Measurements from ENCODE around the gene PPP1R3D. TPM values are rescaled to one million over a fixed set of nuclear protein-coding genes. Genes with fewer than 3 reads are reported as not detected.

Gene PPP1R3D
- total RNA-seq, 4 donors from 2014 or later: 7.2 to 8.7 (median 8.0) TPM

GRCh38 chr20:59931511-59932312 lies 8.4 kb downstream of the PPP1R3D start:
- WGBS, 2 donors: 81% methylated on average over 9 of the region's 9 CpGs
- H3K27ac ChIP-seq: no peak overlapping the region

GRCh38 chr20:59925899-59926298 lies 14.2 kb downstream of the PPP1R3D start:
- Histone ChIP-seq H3K9me3 (no peaks in the 10 kb centered on the region), H3K27me3 (no peaks in the 10 kb centered on the region), H3K27ac (no peak overlapping the region), H3K4me3 (no peak overlapping the region), H3K36me3 (no peaks in the 10 kb centered on the region), H3K4me1 (no peaks in the 10 kb centered on the region)
- TF ChIP-seq POLR2A (IDR thresholded peaks at IDR 0.05) (no peak), EP300 (IDR thresholded peaks at IDR 0.05) (no peak)
- TF ChIP-seq, protein P1, sequence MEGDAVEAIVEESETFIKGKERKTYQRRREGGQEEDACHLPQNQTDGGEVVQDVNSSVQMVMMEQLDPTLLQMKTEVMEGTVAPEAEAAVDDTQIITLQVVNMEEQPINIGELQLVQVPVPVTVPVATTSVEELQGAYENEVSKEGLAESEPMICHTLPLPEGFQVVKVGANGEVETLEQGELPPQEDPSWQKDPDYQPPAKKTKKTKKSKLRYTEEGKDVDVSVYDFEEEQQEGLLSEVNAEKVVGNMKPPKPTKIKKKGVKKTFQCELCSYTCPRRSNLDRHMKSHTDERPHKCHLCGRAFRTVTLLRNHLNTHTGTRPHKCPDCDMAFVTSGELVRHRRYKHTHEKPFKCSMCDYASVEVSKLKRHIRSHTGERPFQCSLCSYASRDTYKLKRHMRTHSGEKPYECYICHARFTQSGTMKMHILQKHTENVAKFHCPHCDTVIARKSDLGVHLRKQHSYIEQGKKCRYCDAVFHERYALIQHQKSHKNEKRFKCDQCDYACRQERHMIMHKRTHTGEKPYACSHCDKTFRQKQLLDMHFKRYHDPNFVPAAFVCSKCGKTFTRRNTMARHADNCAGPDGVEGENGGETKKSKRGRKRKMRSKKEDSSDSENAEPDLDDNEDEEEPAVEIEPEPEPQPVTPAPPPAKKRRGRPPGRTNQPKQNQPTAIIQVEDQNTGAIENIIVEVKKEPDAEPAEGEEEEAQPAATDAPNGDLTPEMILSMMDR (IDR thresholded peaks at IDR 0.05): no peak
- no peak for DNase-seq (ENCODE audit: low spot score in 2 of 2)

More at GRCh38 chr20:59931511-59932312, 8.4 kb downstream of the PPP1R3D start:
- no peaks in the 10 kb centered on the region for H3K27me3 ChIP-seq
- no peak for DNase-seq (ENCODE audit: low spot score in 2 of 2)
- H3K4me3 ChIP-seq: no peak overlapping the region
- TF ChIP-seq, protein P1 (IDR thresholded peaks at IDR 0.05): no peak
- no peak for TF ChIP-seq POLR2A (IDR thresholded peaks at IDR 0.05)
- TF ChIP-seq EP300 (IDR thresholded peaks at IDR 0.05): no peak
- no peaks in the 10 kb centered on the region for H3K36me3 ChIP-seq
- H3K9me3 ChIP-seq: no peaks in the 10 kb centered on the region
- peaks cover 0 to 27% (median 2%) of the 10 kb centered on the region in 4 donors for H3K4me1 ChIP-seq

- H3K4me3 ChIP-seq: no peak overlapping the region
- no peak for DNase-seq (ENCODE audit: low spot score in 2 of 2)
- WGBS, 2 donors: 71 to 76% methylated on average over 1 of the region's 1 CpG
- no peak for TF ChIP-seq EP300 (IDR thresholded peaks at IDR 0.05)
- TF ChIP-seq, protein P1 (IDR thresholded peaks at IDR 0.05): no peak
- no peaks in the 10 kb centered on the region for H3K9me3 ChIP-seq
- no peaks in the 10 kb centered on the region for H3K4me1 ChIP-seq
- no peak overlapping the region for H3K27ac ChIP-seq
- no peaks in the 10 kb centered on the region for H3K36me3 ChIP-seq
- H3K27me3 ChIP-seq: no peaks in the 10 kb centered on the region
These were observed 14.7 kb downstream of the PPP1R3D start for GRCh38 chr20:59925359-59925758.

GRCh38 chr20:59923514-59923913 lies 16.6 kb downstream of the PPP1R3D start:
- Histone ChIP-seq H3K27ac (no peak overlapping the region), H3K9me3 (no peaks in the 10 kb centered on the region), H3K36me3 (no peaks in the 10 kb centered on the region), H3K4me3 (no peak overlapping the region), H3K4me1 (no peaks in the 10 kb centered on the region), H3K27me3 (no peaks in the 10 kb centered on the region)
- DNase-seq (ENCODE audit: low spot score in 2 of 2): no peak
- WGBS, 2 donors: 88% methylated on average over 1 of the region's 1 CpG
- TF ChIP-seq, protein P1 (IDR thresholded peaks at IDR 0.05): no peak
- TF ChIP-seq EP300 (IDR thresholded peaks at IDR 0.05): no peak
- TF ChIP-seq POLR2A (IDR thresholded peaks at IDR 0.05): no peak

- H3K4me3 ChIP-seq: no peak overlapping the region
- H3K4me1 ChIP-seq: no peaks in the 10 kb centered on the region
- H3K9me3 ChIP-seq: no peaks in the 10 kb centered on the region
- H3K27ac ChIP-seq: no peak overlapping the region
- no peak for DNase-seq (ENCODE audit: low spot score in 2 of 2)
- TF ChIP-seq EP300 (IDR thresholded peaks at IDR 0.05) (no peak), POLR2A (IDR thresholded peaks at IDR 0.05) (no peak)
- TF ChIP-seq, protein P1 (IDR thresholded peaks at IDR 0.05): no peak
- no peaks in the 10 kb centered on the region for H3K36me3 ChIP-seq
- H3K27me3 ChIP-seq: no peaks in the 10 kb centered on the region
These were observed 19.2 kb downstream of the PPP1R3D start for GRCh38 chr20:59920944-59921343.

Data from tibial nerve (tissue), 4 donors.